NCI-H1436 (cell line): ENCODE data around the gene SLC28A2.
"Not testable (repeated sequence)": the region's sequence is repeated elsewhere in the genome, so short reads cannot be mapped to it uniquely, and the experiment has no call there.

Experiments used
- DNase-seq: peaks from one replicate; lab custom pipeline; 2025; lab: John Stamatoyannopoulos, UW

The SLC28A2 gene

DNA sequence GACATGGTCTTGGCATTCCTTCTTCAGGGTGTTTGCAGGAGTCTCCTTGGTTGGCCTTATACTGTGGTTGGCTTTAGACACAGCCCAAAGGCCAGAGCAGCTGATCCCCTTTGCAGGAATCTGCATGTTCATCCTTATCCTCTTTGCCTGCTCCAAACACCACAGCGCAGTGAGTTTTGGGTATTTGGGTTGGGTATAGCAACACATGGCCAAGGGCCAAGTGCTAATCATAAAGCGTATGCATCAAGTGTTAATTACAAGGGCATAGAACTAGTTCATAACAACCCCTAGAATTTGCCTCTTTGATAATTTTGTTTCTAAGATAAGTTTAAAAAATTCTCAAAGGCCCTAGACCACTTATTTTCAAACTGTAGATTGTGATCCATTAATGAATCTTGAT, 11.8 kb downstream of the SLC28A2 start:
- DNase-seq: no peak

GRCh38 chr15:45265506-45265905, 13.5 kb downstream of the SLC28A2 start:
- no peak for DNase-seq

DNA sequence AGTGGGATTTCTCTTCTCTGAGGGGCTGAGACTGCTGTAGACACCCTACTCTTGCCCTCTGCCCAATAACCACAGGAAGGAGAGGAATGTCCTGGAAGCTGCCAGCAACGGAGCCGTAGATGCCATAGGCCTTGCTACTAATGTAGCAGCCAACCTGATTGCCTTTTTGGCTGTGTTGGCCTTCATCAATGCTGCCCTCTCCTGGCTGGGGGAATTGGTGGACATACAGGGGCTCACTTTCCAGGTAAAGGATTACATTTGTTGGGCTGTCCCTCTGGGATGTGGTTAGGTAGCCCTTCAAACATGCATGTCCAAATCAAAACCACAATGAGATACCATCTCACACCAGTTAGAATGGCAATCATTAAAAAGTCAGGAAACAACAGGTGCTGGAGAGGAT, 16.1 kb downstream of the SLC28A2 start:
- DNase-seq: no peak

DNA sequence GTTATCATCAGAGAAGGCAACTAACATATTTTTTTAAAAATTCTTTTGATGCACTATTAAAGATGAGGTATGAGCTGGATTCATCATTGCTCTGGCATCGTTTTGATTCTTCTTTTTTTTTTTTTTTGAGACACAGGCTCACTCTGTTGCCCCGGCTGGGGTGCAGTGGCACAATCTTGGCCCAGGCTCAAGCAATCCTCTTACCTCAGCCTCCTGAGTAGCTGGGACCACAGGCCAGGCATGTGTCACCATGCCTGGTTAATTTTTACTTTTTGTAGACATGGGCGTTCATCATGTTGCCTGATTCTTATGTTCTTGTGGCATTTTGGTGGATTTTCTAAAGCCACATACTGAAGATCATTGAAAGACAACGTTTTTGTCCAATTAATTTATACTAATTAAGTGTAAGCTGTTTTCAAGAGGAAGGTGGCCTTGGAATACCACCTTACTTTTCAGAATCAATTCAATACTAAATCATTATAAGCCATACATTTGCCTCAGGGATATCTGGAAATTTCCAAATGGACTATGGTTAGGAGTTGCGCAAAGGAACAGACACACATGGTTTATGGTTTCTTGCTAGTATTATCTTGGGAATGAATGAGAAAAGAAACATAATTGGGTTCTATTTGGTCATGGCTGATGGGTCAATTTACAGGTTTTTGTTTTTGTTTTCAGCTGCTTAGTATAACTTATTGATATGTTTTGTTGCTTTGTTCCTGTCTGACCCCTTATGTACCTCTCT, 22.8 kb downstream of the SLC28A2 start:
- DNase-seq: no peak

DNA sequence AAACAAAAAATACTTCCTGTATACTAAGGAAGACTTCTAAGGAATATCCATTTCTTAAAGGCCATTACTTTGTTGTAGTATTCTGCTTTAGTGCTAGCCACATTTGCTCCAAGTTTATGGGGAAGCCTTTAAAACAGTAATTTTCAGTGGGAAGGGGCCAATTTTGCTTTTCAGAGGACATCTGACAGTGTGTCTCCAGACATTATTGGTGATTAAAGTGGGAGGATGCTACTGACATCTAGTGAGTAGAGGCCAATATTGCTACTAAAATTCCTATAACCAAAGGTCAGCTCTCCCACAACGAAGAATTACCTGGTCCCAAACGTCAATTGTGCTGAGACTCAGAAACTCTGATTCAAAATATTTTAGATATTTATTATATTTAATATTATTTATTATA, 24.8 kb downstream of the SLC28A2 start:
- peak; percentile 5 for DNase-seq

GRCh38 chr15:45279024-45279698, 27.1 kb downstream of the SLC28A2 start:
- peak; percentile 95 for DNase-seq

DNA sequence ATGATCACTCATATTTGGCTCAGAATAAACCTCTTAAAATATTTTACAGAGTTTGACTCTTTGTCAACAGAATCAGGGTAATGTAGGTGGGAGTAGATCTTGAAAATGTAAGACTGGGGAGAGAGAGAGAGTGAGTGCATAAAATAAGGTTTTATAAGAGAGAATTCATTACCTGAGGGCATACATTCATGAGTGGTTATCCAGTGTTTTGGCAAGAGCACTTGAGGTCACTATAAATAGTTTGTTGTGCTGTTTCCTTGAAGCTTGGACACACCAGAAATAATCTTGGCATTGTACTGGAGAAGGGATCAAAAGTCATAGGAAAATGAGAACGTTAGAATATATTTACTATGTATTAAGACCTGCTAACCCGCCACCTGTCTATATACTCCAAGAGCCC, 33.4 kb downstream of the SLC28A2 start:
- no peak for DNase-seq

DNA sequence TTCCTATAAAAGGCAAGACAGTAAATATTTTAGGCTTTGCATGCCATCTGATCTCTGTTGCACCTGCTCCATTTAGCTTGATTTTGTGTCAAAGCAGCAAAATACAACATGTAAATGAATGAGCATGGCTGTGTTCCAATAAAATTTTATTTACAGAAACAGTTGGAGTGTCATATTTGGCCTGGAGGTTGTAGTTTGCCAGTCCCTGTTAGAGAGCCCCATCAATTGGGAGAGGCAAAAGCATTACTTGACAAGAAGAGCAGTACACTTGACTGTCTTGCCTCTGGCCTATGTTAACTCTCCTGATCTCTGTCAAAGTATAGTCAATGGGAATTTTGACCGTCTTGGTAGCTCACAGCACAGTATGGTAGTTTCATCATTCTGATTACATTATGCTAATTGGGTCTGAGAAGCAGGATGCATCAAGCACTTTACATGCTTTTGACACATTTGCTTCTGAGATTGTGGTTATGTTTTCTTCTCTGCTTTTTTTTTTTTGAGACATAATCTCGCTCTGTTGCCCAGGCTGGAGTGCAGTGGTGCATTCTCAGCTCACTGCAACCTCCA, 35.4 kb downstream of the SLC28A2 start:
- no peak for DNase-seq

- no peak for DNase-seq
Observed at GRCh38 chr15:45288947-45289346, 36.9 kb downstream of the SLC28A2 start.

GRCh38 chr15:45291822-45292582, 40.0 kb downstream of the SLC28A2 start:
- DNase-seq: no peak

GRCh38 chr15:45293326-45293725, 41.3 kb downstream of the SLC28A2 start:
- not testable (repeated sequence) for DNase-seq

DNA sequence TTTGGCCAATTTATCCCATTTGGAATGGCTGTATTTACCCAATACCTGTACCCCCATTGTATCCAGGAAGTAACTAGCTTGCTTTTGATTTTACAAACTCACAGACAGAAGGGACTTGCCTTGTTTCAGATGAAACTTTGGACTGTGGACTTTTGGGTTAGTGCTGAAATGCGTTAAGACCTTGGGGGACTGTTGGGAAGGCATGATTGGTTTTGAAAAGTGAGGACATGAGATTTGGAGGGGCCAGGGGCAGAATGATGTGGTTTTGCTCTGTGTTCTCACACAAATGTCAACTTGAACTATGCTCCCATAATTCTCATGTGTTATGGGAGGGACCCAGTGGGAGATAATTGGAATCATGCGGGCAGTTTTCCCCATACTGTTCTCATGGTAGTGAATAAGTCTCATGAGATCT, 46.9 kb downstream of the SLC28A2 start:
- not testable (repeated sequence) for DNase-seq

GRCh38 chr15:45304711-45305110, 52.7 kb downstream of the SLC28A2 start:
- DNase-seq: no peak

DNA sequence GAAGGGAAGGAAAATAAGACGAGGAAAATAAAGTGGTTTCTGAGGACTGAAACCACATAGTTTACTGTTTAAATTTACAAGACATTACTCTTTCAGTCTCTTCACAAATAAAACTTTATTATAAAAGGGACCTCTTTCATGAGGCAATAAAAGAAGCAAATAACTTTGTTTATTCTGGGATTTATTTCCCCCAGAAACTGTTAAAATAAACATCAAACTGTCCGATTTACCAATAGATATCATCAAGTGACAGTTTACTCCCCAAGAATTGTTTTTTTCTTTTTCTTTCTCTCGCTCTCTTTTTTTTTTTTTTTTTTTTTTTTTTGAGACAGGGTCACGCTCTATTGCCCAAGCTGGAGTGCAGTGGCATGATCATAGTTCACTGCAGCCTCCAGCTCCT, 54.1 kb downstream of the SLC28A2 start:
- DNase-seq: no peak

DNA sequence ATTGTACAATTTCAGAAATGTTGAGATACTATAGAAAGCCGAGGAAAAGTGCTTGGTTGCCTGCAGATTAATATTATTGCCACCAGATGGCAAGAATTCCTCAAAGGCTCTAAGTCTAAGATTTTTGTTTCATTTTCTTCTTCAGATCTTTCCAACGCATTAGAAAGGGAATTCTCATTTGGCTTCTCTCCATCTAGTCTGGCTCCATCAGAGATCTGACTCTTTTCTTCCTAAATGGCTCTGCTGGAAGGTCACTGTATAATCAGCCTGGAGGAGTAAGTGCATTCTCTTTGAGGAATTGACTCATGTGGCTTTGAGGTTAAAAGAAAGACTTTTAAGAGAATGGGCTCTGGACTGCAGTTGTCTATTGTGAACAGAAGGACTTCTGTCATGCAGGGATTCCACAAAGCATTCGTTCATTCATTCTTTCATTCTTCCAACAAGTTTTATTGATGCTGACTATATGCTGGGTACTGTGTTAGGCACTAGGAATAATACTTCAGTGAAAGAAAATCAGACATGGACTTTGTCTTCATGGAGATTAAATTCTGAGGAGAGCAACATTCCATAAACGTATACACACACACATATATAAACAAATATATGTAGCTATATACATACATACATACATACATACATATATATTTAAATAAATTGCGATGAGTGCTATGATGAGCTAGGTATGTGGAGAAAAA, 55.3 kb downstream of the SLC28A2 start:
- DNase-seq: peak; percentile 12

DNA sequence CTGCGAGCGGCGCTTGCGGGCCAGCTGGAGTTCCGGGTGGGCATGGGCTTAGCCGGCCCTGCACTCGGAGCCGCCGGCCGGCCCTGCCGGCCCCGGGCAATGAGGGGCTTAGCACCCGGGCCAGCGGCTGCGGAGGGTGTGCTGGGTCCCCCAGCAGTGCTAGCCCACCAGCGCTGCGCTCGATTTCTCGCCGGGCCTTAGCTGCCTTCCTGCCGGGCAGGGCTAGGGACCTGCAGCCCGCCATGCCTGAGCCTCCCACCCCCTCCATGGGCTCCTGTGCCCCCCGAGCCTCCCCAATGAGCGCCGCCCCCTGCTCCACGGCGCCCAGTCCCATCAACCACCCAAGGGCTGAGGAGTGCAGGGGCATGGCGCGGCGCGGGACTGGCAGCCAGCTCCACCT, 62.1 kb downstream of the SLC28A2 start:
- DNase-seq: not testable (repeated sequence)

GRCh38 chr15:45314960-45315359, 62.9 kb downstream of the SLC28A2 start:
- no peak for DNase-seq

DNA sequence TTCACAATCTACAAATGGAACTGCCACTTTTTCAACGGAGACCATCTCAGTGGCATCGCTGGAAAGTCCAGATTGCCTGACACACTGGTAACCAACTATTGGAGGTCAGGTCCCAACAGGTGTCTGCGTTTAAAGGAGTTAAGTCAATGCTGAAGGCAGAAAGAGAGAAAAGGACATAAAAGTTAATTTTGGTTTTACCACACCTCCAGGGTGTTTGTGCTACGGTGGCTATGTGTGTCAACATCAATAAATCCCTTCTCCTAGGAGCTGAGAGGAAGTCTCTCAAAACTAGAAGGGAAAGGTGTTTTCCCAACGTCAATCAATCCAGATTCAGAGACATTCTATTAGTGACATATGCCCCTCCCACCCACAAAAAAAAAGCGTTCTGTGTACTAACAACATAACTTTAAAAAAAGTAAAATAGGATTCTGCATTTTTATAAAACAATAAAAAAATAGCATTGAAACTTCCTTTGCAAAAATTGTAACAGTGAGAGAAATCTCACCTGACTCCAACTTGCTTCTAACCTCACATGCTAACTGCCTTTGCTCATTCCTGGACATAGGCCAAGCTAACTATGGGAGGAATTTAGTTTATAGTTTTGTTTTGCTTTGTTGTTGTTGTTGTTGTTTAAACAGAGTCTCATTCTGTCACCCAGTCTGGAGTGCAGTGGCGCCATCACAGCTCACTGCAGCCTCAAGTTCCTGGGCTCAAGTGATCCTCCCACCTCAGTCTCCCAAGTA, 67.6 kb downstream of the SLC28A2 start:
- DNase-seq: no peak

DNA sequence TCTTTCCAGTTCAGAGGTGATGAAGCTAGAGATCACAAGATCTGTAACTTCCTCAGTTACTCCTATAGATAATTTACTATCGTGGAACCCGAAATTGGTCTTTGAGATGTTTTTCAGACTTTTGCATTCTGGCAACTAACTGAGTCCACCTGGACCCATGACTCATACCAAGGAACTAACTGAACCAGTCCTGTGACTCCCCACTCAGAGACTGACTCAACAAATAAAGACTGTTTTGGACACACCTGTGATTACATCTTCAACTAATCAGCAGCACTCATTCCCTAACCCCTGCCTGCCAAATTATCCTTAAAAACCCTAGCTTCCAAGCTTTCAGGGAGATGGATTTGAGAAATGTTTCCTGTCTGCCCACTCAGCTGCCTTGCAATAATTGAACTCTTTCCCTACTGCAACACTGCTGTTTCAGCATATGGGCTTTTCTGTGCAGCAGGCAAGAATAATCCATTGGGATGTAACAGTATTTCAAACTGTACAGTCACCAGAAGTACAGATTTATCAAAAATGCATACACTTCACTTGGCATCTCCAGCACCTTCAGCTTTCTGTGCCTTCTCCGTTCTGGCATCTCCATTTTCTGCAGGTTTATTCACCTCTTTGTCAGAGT, 68.7 kb downstream of the SLC28A2 start:
- DNase-seq: no peak

DNA sequence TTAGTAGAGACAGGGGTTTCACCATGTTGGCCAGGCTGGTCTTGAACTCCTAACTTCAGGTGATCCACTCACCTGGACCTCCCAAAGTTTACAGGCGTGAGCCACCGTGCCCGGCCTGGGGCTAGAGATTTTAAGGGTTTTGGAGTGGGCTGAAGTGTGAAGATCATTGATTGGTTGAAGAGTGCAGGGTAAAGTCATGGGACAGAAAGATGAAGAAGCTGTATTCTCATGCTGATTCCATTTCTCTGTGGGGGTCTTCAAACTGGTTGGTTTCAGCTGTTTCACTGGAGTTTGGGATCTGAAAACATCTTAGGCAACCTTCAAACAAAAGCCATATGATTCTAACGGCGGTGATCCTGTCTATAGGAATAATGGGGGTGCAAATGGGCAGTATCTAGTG, 74.2 kb downstream of the SLC28A2 start:
- no peak for DNase-seq

- DNase-seq: no peak
Observed at GRCh38 chr15:45326741-45327140, 74.7 kb downstream of the SLC28A2 start.
